ENCODE results near the gene CSF1.

Gene CSF1

GRCh38 chr1:109896681-109897080 is 14.0 kb upstream of the CSF1 start:
- TF ChIP-seq, protein P1, sequence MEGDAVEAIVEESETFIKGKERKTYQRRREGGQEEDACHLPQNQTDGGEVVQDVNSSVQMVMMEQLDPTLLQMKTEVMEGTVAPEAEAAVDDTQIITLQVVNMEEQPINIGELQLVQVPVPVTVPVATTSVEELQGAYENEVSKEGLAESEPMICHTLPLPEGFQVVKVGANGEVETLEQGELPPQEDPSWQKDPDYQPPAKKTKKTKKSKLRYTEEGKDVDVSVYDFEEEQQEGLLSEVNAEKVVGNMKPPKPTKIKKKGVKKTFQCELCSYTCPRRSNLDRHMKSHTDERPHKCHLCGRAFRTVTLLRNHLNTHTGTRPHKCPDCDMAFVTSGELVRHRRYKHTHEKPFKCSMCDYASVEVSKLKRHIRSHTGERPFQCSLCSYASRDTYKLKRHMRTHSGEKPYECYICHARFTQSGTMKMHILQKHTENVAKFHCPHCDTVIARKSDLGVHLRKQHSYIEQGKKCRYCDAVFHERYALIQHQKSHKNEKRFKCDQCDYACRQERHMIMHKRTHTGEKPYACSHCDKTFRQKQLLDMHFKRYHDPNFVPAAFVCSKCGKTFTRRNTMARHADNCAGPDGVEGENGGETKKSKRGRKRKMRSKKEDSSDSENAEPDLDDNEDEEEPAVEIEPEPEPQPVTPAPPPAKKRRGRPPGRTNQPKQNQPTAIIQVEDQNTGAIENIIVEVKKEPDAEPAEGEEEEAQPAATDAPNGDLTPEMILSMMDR (IDR thresholded peaks at IDR 0.05; ENCODE audit: insufficient read depth, missing control alignments) = no peak
- FAIRE-seq (no peak), DNase-seq (ENCODE audit: insufficient read length, low spot score) (no peak)

DNA sequence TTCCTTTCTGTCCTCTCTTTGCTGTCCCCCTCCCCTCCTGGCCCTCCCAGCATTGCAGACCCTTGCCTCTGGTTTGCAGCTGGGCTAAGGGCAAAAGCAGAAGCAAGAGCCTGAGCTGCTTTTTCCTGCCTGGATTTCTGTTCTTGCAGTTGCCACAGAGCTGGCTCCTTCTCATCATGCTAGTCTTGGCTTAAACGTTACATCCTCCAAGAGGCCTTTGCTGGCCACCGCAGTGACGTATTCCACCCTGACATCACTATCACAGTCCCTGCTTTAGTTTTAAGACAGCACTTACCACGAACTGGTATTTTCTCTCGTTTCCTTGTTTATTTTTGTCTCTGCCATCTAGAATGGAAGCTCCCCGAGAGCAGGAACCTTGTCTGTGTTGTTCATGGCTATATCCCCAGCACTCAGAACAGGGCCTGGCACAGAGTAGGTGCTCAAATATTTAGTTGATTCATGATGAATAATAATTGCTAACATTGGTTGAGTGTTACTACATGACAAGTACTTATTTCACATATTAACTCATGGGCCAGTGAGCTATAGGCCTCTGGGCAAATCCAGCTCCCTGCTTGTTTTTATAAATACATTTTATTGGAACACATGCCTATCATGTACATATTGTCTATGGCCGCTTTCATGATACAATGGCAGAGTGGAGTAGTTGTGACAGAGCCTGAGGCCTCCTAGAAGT is 13.2 kb upstream of the CSF1 start:
- no peak for FAIRE-seq
- DNase-seq (ENCODE audit: insufficient read length, low spot score) = no peak
- TF ChIP-seq, protein P1 (IDR thresholded peaks at IDR 0.05; ENCODE audit: insufficient read depth, missing control alignments) = no peak

- FAIRE-seq (no peak), DNase-seq (ENCODE audit: insufficient read length, low spot score) (no peak)
- TF ChIP-seq, protein P1 (IDR thresholded peaks at IDR 0.05; ENCODE audit: insufficient read depth, missing control alignments) = no peak
Measured at GRCh38 chr1:109898842-109899241, 11.8 kb upstream of the CSF1 start.

DNA sequence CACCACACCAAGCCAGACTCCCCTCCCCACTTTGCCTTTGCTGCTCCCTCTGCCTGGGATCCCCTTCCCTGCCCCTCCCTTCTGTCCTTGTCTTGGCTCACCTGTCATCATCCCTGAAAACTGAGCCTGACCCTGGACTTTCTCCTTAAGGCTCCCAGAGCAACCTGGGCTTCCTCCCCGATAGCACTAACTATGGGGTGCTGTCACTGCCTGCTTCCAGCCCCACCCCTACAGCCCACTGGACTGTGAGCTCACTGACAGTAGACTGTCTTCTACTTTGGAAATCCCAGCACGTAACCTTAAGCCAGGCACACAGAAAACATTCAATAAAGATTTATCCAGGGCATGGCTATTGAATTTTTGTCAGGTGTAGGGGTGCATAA is 9.5 kb upstream of the CSF1 start:
- TF ChIP-seq, protein P1 (IDR thresholded peaks at IDR 0.05; ENCODE audit: insufficient read depth, missing control alignments) = no peak
- no peak for FAIRE-seq
- no peak for DNase-seq (ENCODE audit: insufficient read length, low spot score)

- TF ChIP-seq, protein P1 (IDR thresholded peaks at IDR 0.05; ENCODE audit: insufficient read depth, missing control alignments) = no peak
- DNase-seq (ENCODE audit: insufficient read length, low spot score) (no peak), FAIRE-seq (no peak)
Measured at GRCh38 chr1:109901524-109902145, 9.0 kb upstream of the CSF1 start.

DNA sequence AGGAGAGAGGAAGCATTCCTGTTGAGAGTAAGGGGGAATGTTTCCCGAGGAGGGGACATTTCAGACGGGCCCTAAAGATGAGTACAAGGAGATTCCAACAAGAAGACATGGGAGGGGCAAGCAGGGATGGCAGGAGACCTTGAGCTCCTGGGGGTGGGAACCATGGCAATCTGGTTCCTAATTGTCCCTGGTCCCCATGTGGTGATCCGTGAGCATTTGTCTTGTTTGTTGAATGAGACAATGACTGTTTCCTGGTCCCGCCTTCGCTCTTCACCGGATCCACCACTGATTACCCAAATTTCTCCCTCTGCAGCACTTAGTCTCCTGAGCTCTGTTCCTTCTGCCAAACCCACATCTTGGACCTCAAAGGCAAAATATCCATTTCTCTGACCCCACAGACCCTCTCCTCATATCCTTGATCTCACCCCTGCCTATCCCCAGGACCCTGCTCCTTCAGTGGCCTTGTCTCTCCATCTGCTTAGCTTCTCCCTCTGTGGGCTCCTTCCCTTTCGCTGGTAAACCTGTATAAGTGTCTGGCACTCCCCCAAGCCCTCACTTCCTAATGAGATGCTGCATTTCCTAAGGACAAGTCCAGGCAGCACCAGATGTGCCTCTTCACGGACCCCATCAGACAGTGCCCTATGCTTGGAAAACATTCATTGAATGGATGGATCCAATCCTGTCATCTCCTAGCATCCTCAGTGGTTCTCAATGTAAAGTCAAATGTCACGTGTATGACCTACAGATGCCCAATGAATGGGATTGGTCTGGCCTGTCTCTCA is 8.3 kb upstream of the CSF1 start:
- TF ChIP-seq, protein P1 (IDR thresholded peaks at IDR 0.05; ENCODE audit: insufficient read depth, missing control alignments) = no peak
- no peak for FAIRE-seq

More for the DNA sequence above, 8.3 kb upstream of the CSF1 start:
- DNase-seq (ENCODE audit: insufficient read length, low spot score) = no peak
